ENCODE results near the gene CSNK1A1. TPM values are rescaled to one million over a fixed set of nuclear protein-coding genes. Genes with fewer than 3 reads are reported as not detected.
"Not testable (repeated sequence)": the region's sequence is repeated elsewhere in the genome, so short reads cannot be mapped to it uniquely, and the experiment has no call there.

CSNK1A1 gene
- total and polyA plus RNA-seq, 2 experiments from 2014 or later, result 106 to 231 TPM

DNA sequence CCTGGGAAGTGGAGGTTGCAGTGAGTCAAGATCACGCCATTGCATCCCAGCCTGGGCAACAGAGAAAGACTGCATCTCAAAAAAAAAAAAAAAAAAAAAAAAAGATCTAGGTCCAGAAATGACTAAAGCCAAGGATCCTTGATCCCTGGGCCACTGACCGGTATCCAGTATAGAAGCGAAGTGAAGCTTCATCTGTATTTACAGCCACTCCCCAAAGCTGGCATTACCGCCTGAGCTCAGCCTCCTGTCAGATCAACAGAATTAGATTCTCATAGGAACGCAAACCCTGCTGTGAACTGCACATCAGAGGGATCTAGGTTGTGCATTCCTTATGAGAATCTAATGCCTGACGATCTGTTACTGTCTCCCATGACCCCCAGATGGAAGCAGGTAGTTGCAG, 9.3 kb downstream of the CSNK1A1 start:
- Histone ChIP-seq H3K27ac (no peak overlapping the region), H3K4me2 (no peak overlapping the region), H3K9me3 (ENCODE audit: low read depth) (no peaks in the 10 kb centered on the region), H3K79me2 (peaks cover 98% of the 10 kb centered on the region), H3K4me3 (no peak overlapping the region), H3K9me2 (replicated peaks; ENCODE audit: insufficient read depth) (no peaks in the 10 kb centered on the region), H3K27me3 (no peaks in the 10 kb centered on the region), H3K4me1 (ENCODE audit: insufficient read depth) (peaks cover 23% of the 10 kb centered on the region), H4K20me1 (ENCODE audit: insufficient read depth, poor library complexity, severe bottlenecking) (peaks cover 99% of the 10 kb centered on the region), H3K36me3 (replicated peaks; ENCODE audit: insufficient read depth, low read depth) (no peaks in the 10 kb centered on the region), H2AFZ (no peak overlapping the region)
- DNase-seq (ENCODE audit: low spot score), result no peak
- 93% methylated on average over 6 of the region's 6 CpGs for WGBS (ENCODE audit: low lambda C conversion rate, missing lambda C conversion rate)
- TF ChIP-seq EZH2 (IDR thresholded peaks at IDR 0.05; ENCODE audit: borderline replicate concordance) (no peak), EZH2phosphoT487 (IDR thresholded peaks at IDR 0.05; ENCODE audit: low read depth, severe bottlenecking, unreplicated experiment) (no peak)
- TF ChIP-seq, protein P1, sequence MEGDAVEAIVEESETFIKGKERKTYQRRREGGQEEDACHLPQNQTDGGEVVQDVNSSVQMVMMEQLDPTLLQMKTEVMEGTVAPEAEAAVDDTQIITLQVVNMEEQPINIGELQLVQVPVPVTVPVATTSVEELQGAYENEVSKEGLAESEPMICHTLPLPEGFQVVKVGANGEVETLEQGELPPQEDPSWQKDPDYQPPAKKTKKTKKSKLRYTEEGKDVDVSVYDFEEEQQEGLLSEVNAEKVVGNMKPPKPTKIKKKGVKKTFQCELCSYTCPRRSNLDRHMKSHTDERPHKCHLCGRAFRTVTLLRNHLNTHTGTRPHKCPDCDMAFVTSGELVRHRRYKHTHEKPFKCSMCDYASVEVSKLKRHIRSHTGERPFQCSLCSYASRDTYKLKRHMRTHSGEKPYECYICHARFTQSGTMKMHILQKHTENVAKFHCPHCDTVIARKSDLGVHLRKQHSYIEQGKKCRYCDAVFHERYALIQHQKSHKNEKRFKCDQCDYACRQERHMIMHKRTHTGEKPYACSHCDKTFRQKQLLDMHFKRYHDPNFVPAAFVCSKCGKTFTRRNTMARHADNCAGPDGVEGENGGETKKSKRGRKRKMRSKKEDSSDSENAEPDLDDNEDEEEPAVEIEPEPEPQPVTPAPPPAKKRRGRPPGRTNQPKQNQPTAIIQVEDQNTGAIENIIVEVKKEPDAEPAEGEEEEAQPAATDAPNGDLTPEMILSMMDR (IDR thresholded peaks at IDR 0.05; ENCODE audit: poor library complexity), result no peak

DNA sequence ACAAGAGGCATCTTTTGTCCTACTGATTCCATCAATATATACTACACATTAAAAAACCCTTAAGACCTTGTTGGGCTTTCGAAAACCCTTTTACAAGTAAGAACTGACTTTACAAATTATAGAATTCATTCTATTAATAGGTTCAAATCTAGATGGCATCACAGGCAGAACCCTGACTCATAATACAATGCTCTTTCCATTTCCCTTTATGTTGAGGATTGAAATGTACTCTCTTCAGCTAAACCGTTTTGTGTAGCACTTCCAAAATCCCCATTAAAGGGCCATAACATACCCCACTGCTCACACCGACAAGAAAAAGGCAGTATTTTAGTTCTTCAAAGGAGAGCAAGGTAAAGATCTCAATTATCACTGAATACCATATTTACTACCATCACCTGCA, 11.2 kb downstream of the CSNK1A1 start:
- Histone ChIP-seq H2AFZ (no peak overlapping the region), H3K4me3 (no peak overlapping the region), H3K9me2 (replicated peaks; ENCODE audit: insufficient read depth) (no peaks in the 10 kb centered on the region), H3K4me1 (ENCODE audit: insufficient read depth) (peaks cover 23% of the 10 kb centered on the region), H3K79me2 (peaks cover 98% of the 10 kb centered on the region), H3K36me3 (replicated peaks; ENCODE audit: insufficient read depth, low read depth) (no peaks in the 10 kb centered on the region), H3K27ac (no peak overlapping the region), H3K4me2 (no peak overlapping the region), H3K27me3 (no peaks in the 10 kb centered on the region), H4K20me1 (ENCODE audit: insufficient read depth, poor library complexity, severe bottlenecking) (peaks cover 99% of the 10 kb centered on the region), H3K9me3 (ENCODE audit: low read depth) (no peaks in the 10 kb centered on the region)
- TF ChIP-seq EZH2phosphoT487 (IDR thresholded peaks at IDR 0.05; ENCODE audit: low read depth, severe bottlenecking, unreplicated experiment), result no peak
- no peak for TF ChIP-seq EZH2 (IDR thresholded peaks at IDR 0.05; ENCODE audit: borderline replicate concordance)
- TF ChIP-seq, protein P1 (IDR thresholded peaks at IDR 0.05; ENCODE audit: poor library complexity), result no peak
- DNase-seq (ENCODE audit: low spot score), result no peak
- 91% methylated on average over 3 of the region's 3 CpGs for whole genome bisulfite sequencing (ENCODE audit: low lambda C conversion rate, missing lambda C conversion rate)

DNA sequence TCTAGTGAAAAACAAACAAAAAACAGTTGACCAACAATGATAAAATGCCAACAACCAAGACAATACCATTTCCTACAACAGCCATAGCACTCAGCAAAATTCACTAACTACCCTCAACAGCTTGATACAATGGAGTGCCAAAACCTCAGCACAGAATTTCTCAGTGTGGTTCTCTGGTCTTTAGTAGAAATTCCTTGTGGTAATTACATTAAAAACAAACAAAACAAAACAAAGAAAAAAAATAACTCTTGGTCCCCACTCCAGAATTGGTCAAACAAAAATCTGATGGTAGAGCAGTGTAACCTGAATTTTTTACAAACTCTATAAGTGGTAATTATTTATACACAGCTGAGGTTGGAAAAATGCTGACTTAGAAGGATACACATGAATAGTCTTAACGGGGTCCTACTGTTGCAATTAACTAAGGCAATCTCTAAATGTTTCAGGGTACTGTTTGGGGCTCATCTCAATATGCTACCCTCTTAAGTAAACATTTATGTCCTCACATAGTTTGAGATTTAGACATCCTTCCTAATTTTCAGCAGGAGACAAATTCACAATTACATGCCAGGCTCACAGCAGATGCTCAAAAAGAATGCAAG, 13.8 kb downstream of the CSNK1A1 start:
- H3K4me3 ChIP-seq, result no peak overlapping the region
- no peaks in the 10 kb centered on the region for H3K36me3 ChIP-seq (replicated peaks; ENCODE audit: insufficient read depth, low read depth)
- WGBS (ENCODE audit: low lambda C conversion rate, missing lambda C conversion rate), result 83% methylated on average over 1 of the region's 1 CpG
- H3K4me1 ChIP-seq (ENCODE audit: insufficient read depth), result peaks cover 5% of the 10 kb centered on the region
- no peaks in the 10 kb centered on the region for H3K27me3 ChIP-seq
- H3K9me3 ChIP-seq (ENCODE audit: low read depth), result no peaks in the 10 kb centered on the region
- H3K79me2 ChIP-seq, result peaks cover 99% of the 10 kb centered on the region
- no peak for DNase-seq (ENCODE audit: low spot score)
- no peaks in the 10 kb centered on the region for H3K9me2 ChIP-seq (replicated peaks; ENCODE audit: insufficient read depth)
- H3K27ac ChIP-seq, result no peak overlapping the region
- TF ChIP-seq, protein P1 (IDR thresholded peaks at IDR 0.05; ENCODE audit: poor library complexity), result no peak
- TF ChIP-seq EZH2phosphoT487 (IDR thresholded peaks at IDR 0.05; ENCODE audit: low read depth, severe bottlenecking, unreplicated experiment), result no peak
- TF ChIP-seq EZH2 (IDR thresholded peaks at IDR 0.05; ENCODE audit: borderline replicate concordance), result no peak
- H4K20me1 ChIP-seq (ENCODE audit: insufficient read depth, poor library complexity, severe bottlenecking), result peaks cover 99% of the 10 kb centered on the region
- H3K4me2 ChIP-seq, result no peak overlapping the region
- no peak overlapping the region for H2AFZ ChIP-seq

DNA sequence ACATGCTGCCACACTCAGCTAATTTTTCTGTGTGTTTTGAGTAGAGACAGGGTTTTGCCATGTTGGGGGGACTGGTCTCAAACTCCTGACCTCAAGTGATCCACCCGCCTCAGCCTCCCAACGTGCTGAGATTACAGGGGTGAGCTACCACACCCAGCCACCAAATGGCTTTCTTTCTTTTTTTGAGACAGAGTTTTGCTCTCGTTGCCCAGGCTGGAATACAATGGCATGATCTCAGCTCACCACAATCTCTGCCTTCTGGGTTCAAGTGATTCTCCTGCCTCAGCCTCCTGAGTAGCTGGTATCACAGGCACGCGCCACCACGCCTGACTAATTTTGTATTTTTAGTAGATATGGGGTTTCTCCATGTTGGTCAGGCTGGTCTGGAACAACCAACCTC, 15.5 kb downstream of the CSNK1A1 start:
- H3K36me3 ChIP-seq (replicated peaks; ENCODE audit: insufficient read depth, low read depth); H2AFZ ChIP-seq; H3K9me2 ChIP-seq (replicated peaks; ENCODE audit: insufficient read depth); H3K4me3 ChIP-seq; H3K4me2 ChIP-seq; DNase-seq (ENCODE audit: low spot score); H3K9me3 ChIP-seq (ENCODE audit: low read depth); H3K27me3 ChIP-seq; H3K27ac ChIP-seq; H3K4me1 ChIP-seq (ENCODE audit: insufficient read depth): not testable (repeated sequence)
- 95% methylated on average over 6 of the region's 6 CpGs for WGBS (ENCODE audit: low lambda C conversion rate, missing lambda C conversion rate)
- H4K20me1 ChIP-seq (ENCODE audit: insufficient read depth, poor library complexity, severe bottlenecking), result peaks cover 99% of the 10 kb centered on the region
- H3K79me2 ChIP-seq, result peaks cover 99% of the 10 kb centered on the region
